8988T (cell line): ENCODE results near the gene FREY1.

Source experiments
- DNase-seq: peaks from one replicate; pipeline ENCODE4 v3.0.0; 2011

The FREY1 gene

GRCh38 chr11:45927684-45928413 is 20.8 kb upstream of the FREY1 start:
- DNase-seq, result peak; percentile 38

- no peak for DNase-seq
Measured at GRCh38 chr11:45927332-45927683, 20.2 kb upstream of the FREY1 start.

GRCh38 chr11:45926536-45927331 is 19.7 kb upstream of the FREY1 start:
- DNase-seq, result peak; percentile 38

GRCh38 chr11:45926001-45926401 is 18.9 kb upstream of the FREY1 start:
- DNase-seq, result peak; percentile 45

GRCh38 chr11:45925550-45925949 is 18.5 kb upstream of the FREY1 start:
- DNase-seq, result no peak

GRCh38 chr11:45924927-45925326 is 17.9 kb upstream of the FREY1 start:
- DNase-seq, result no peak

GRCh38 chr11:45924036-45924915 is 17.2 kb upstream of the FREY1 start:
- peak; percentile 79 for DNase-seq

GRCh38 chr11:45922425-45923082 is 15.5 kb upstream of the FREY1 start, which contains the start of gene LARGE2:
Gene LARGE2 (plus strand): TSS chr11:45922656. CDS start chr11:45922883, 227 bp downstream.
- peak; percentile 95 for DNase-seq

GRCh38 chr11:45921561-45922424 is 14.7 kb upstream of the FREY1 start:
- DNase-seq, result peak; percentile 62

GRCh38 chr11:45920531-45921477 is 13.7 kb upstream of the FREY1 start:
- peak; percentile 19 for DNase-seq

- no peak for DNase-seq
Measured at GRCh38 chr11:45919806-45920530, 12.9 kb upstream of the FREY1 start.

- peak; percentile 28 for DNase-seq
Measured at GRCh38 chr11:45918962-45919675, 12.0 kb upstream of the FREY1 start.

GRCh38 chr11:45918331-45918941 is 11.4 kb upstream of the FREY1 start:
- peak; percentile 99 for DNase-seq

GRCh38 chr11:45917623-45918330 is 10.7 kb upstream of the FREY1 start, which contains the start of gene PEX16:
Gene PEX16 (minus strand): TSS chr11:45917877. CDS start chr11:45917811, 66 bp downstream.
- peak; percentile 99 for DNase-seq

GRCh38 chr11:45917286-45917622 is 10.2 kb upstream of the FREY1 start:
- DNase-seq, result no peak

- no peak for DNase-seq
Measured at GRCh38 chr11:45915446-45915845, 8.4 kb upstream of the FREY1 start.

- DNase-seq, result no peak
Measured at GRCh38 chr11:45913942-45914635, 7.0 kb upstream of the FREY1 start.
